ENCODE results near the gene SREBF2. TPM values are rescaled to one million over a fixed set of nuclear protein-coding genes. Genes with fewer than 3 reads are reported as not detected.

SREBF2 gene
- polyA plus RNA-seq, 2 of the 4 experiments (the other 2 are of a cell fraction): 19.4 to 30.8 TPM

DNA sequence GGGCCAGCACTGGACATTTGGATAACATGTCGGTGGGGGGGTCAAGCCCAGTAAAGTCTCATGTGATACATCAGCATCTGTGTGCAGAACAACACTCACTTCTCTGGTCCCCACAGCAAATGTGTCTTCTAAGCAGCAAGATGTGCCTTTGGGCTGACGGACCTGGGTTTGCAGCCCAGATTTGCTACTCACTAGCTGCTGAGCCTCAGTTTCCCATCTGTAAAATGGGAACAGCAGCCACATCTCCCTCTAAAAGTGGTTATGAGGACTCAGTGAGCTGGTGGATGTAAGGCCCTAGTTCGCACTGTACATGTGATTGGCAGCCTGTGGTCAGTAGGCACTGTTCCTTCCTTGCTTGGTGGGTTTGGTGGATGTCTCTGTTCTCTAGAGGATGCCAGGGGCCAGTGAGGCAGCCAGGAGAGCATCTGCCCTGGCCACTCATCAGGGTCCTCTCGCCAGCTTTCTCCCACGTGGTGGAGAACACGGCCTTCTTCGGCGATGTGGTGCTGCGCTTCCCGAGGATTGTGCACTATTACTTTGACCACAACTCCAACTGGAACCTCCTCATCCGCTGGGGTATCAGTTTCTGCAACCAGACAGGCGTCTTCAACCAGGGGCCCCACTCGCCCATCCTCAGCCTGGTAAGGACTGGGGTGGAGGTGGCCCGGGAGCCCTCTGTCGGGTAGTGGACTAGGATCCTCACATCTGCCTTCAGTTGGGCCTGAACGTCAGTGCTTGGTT is 19.9 kb upstream of the SREBF2 start:
- no peak for ATAC-seq
- FAIRE-seq: no peak
- Histone ChIP-seq H3K4me2 (no peak overlapping the region), H3K4me1 (no peaks in the 10 kb centered on the region), H3K4me3 (no peak overlapping the region), H3K9me3 (no peaks in the 10 kb centered on the region), H3K27ac (no peak overlapping the region)
- CTCF ChIA-PET: interaction anchor here (0.9 to 1.5 kb wide), 3 partner anchors 9 to 45 kb away, joined by 3 to 5 read pairs (median 3); partner anchors contain the start of gene CCDC134
- POLR2A ChIA-PET: no interaction called here
- no peak for DNase-seq (ENCODE audit: low read depth in 1 of 2, low spot score in 1 of 2)
- 91% methylated on average over 16 of the region's 16 CpGs for WGBS (ENCODE audit: missing lambda C conversion rate)
- TF ChIP-seq, protein P1, sequence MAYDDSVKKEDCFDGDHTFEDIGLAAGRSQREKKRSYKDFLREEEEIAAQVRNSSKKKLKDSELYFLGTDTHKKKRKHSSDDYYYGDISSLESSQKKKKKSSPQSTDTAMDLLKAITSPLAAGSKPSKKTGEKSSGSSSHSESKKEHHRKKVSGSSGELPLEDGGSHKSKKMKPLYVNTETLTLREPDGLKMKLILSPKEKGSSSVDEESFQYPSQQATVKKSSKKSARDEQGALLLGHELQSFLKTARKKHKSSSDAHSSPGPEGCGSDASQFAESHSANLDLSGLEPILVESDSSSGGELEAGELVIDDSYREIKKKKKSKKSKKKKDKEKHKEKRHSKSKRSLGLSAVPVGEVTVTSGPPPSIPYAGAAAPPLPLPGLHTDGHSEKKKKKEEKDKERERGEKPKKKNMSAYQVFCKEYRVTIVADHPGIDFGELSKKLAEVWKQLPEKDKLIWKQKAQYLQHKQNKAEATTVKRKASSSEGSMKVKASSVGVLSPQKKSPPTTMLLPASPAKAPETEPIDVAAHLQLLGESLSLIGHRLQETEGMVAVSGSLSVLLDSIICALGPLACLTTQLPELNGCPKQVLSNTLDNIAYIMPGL (CRISPR knock-in tag; IDR thresholded peaks at IDR 0.05; ENCODE audit: borderline replicate concordance): no peak
- no peak for TF ChIP-seq MYC (IDR thresholded peaks at IDR 0.05; ENCODE audit: borderline replicate concordance, low read length)
- TF ChIP-seq CEBPB (IDR thresholded peaks at IDR 0.05): no peak
- TF ChIP-seq BHLHE40 (IDR thresholded peaks at IDR 0.05; ENCODE audit: low read depth, low read length): no peak
- no peak for TF ChIP-seq RNF2 (IDR thresholded peaks at IDR 0.05; ENCODE audit: borderline replicate concordance, low read depth)
- no peak for TF ChIP-seq HES2 (IDR thresholded peaks at IDR 0.05)
- TF ChIP-seq BCL3 (IDR thresholded peaks at IDR 0.05): no peak
- TF ChIP-seq ATOH8 (CRISPR knock-in tag; IDR thresholded peaks at IDR 0.05; ENCODE audit: low read depth): no peak
- TF ChIP-seq EP300 (IDR thresholded peaks at IDR 0.05): no peak
- TF ChIP-seq CHD4 (IDR thresholded peaks at IDR 0.05; ENCODE audit: borderline replicate concordance): no peak
- no peak for TF ChIP-seq HDAC2 (IDR thresholded peaks at IDR 0.05)

GRCh38 chr22:41813726-41814410 is 19.0 kb upstream of the SREBF2 start:
- H3K4me3 ChIP-seq: no peak overlapping the region
- no peak for TF ChIP-seq SREBF2 (IDR thresholded peaks at IDR 0.05)
- no peak for TF ChIP-seq NPAS2 (CRISPR knock-in tag; IDR thresholded peaks at IDR 0.05; ENCODE audit: borderline replicate concordance)
- TF ChIP-seq, protein P2, sequence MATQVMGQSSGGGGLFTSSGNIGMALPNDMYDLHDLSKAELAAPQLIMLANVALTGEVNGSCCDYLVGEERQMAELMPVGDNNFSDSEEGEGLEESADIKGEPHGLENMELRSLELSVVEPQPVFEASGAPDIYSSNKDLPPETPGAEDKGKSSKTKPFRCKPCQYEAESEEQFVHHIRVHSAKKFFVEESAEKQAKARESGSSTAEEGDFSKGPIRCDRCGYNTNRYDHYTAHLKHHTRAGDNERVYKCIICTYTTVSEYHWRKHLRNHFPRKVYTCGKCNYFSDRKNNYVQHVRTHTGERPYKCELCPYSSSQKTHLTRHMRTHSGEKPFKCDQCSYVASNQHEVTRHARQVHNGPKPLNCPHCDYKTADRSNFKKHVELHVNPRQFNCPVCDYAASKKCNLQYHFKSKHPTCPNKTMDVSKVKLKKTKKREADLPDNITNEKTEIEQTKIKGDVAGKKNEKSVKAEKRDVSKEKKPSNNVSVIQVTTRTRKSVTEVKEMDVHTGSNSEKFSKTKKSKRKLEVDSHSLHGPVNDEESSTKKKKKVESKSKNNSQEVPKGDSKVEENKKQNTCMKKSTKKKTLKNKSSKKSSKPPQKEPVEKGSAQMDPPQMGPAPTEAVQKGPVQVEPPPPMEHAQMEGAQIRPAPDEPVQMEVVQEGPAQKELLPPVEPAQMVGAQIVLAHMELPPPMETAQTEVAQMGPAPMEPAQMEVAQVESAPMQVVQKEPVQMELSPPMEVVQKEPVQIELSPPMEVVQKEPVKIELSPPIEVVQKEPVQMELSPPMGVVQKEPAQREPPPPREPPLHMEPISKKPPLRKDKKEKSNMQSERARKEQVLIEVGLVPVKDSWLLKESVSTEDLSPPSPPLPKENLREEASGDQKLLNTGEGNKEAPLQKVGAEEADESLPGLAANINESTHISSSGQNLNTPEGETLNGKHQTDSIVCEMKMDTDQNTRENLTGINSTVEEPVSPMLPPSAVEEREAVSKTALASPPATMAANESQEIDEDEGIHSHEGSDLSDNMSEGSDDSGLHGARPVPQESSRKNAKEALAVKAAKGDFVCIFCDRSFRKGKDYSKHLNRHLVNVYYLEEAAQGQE (IDR thresholded peaks at IDR 0.05): no peak
- TF ChIP-seq EP300 (IDR thresholded peaks at IDR 0.05): no peak
- TF ChIP-seq ZFP36 (IDR thresholded peaks at IDR 0.05; ENCODE audit: borderline replicate concordance, partially characterized antibody): no peak
- TF ChIP-seq RAD21 (conservative IDR thresholded peaks at IDR 0.05 in 1 of 2, IDR thresholded peaks at IDR 0.05 in 1 of 2): no peak
- TF ChIP-seq, protein P1 (CRISPR knock-in tag; IDR thresholded peaks at IDR 0.05; ENCODE audit: borderline replicate concordance): no peak
- no peak for TF ChIP-seq HOXB5 (CRISPR knock-in tag; IDR thresholded peaks at IDR 0.05)
- ChIA-PET CTCF (interaction anchor here (1.0 to 1.7 kb wide), 2 partner anchors 44 to 127 kb away, joined by 5 read pairs; no protein-coding TSS in a partner anchor), POLR2A (no interaction called here)
- DNase-seq (ENCODE audit: low read depth in 1 of 2, low spot score in 1 of 2) (no peak), ATAC-seq (no peak), FAIRE-seq (no peak)
- H3K9me3 ChIP-seq: no peaks in the 10 kb centered on the region
- no peak overlapping the region for H3K27ac ChIP-seq
- WGBS (ENCODE audit: missing lambda C conversion rate): 93% methylated on average over 8 of the region's 9 CpGs
- H3K4me2 ChIP-seq: no peak overlapping the region
- H3K4me1 ChIP-seq: no peaks in the 10 kb centered on the region
